Measurements from ENCODE around the gene BRD7.

GRCh38 chr16:50295541-50296132 lies 73.2 kb downstream of the BRD7 start:
- TF ChIP-seq CTCF (IDR thresholded peaks at IDR 0.05), result no peak
- no peak for TF ChIP-seq EP300 (IDR thresholded peaks at IDR 0.05)
- no peak for TF ChIP-seq POLR2AphosphoS5 (IDR thresholded peaks at IDR 0.05)

All from sigmoid colon (tissue), 4 donors.